ENCODE data around the gene PRIM2. TPM values are rescaled to one million over a fixed set of nuclear protein-coding genes. Genes with fewer than 3 reads are reported as not detected.
"Not testable (repeated sequence)": the region's sequence is repeated elsewhere in the genome, so short reads cannot be mapped to it uniquely, and the experiment has no call there.

The PRIM2 gene
- polyA plus RNA-seq, 6 donors from 2014 or later = 3.8 to 11.4 (median 8.8) TPM

GRCh38 chr6:57523221-57523620 is 205.8 kb downstream of the PRIM2 start:
- not testable (repeated sequence) for H3K27me3 Mint-ChIP-seq; H3K27ac Mint-ChIP-seq; ATAC-seq (ENCODE audit: low read depth in 2 of 2); DNase-seq; H3K4me1 Mint-ChIP-seq; H3K4me3 Mint-ChIP-seq; H3K9me3 Mint-ChIP-seq; H3K36me3 Mint-ChIP-seq

- ATAC-seq (ENCODE audit: low read depth in 2 of 2); H3K36me3 Mint-ChIP-seq: not testable (repeated sequence)
Observed at GRCh38 chr6:57529755-57530154, 212.3 kb downstream of the PRIM2 start.

GRCh38 chr6:57532660-57533059 is 215.2 kb downstream of the PRIM2 start:
- H3K9me3 Mint-ChIP-seq; H3K27me3 Mint-ChIP-seq; DNase-seq; H3K4me3 Mint-ChIP-seq; ATAC-seq (ENCODE audit: low read depth in 2 of 2); H3K4me1 Mint-ChIP-seq; H3K27ac Mint-ChIP-seq; H3K36me3 Mint-ChIP-seq: not testable (repeated sequence)

More at GRCh38 chr6:57529755-57530154, 212.3 kb downstream of the PRIM2 start:
- H3K27ac Mint-ChIP-seq, DNase-seq, H3K4me1 Mint-ChIP-seq, H3K9me3 Mint-ChIP-seq, H3K27me3 Mint-ChIP-seq, H3K4me3 Mint-ChIP-seq: not testable (repeated sequence)

- not testable (repeated sequence) for ATAC-seq (ENCODE audit: low read depth in 2 of 2); H3K27ac Mint-ChIP-seq; H3K36me3 Mint-ChIP-seq; DNase-seq; H3K4me1 Mint-ChIP-seq; H3K9me3 Mint-ChIP-seq; H3K27me3 Mint-ChIP-seq; H3K4me3 Mint-ChIP-seq
Observed at GRCh38 chr6:57535121-57535520, 217.7 kb downstream of the PRIM2 start.

GRCh38 chr6:57535994-57536393 is 218.6 kb downstream of the PRIM2 start:
- peak overlapping the region in 1 of 6 donors; percentile 10 for H3K27ac Mint-ChIP-seq
- not testable (repeated sequence) for ATAC-seq (ENCODE audit: low read depth in 2 of 2); H3K36me3 Mint-ChIP-seq; H3K4me1 Mint-ChIP-seq; DNase-seq; H3K4me3 Mint-ChIP-seq; H3K27me3 Mint-ChIP-seq; H3K9me3 Mint-ChIP-seq

GRCh38 chr6:57537916-57538315 is 220.5 kb downstream of the PRIM2 start:
- not testable (repeated sequence) for H3K4me1 Mint-ChIP-seq; DNase-seq; H3K27ac Mint-ChIP-seq; H3K36me3 Mint-ChIP-seq; H3K27me3 Mint-ChIP-seq; H3K4me3 Mint-ChIP-seq; ATAC-seq (ENCODE audit: low read depth in 2 of 2); H3K9me3 Mint-ChIP-seq

GRCh38 chr6:57551961-57552360 is 234.5 kb downstream of the PRIM2 start:
- H3K27me3 Mint-ChIP-seq; H3K9me3 Mint-ChIP-seq; H3K4me3 Mint-ChIP-seq; ATAC-seq (ENCODE audit: low read depth in 2 of 2); DNase-seq; H3K4me1 Mint-ChIP-seq; H3K27ac Mint-ChIP-seq; H3K36me3 Mint-ChIP-seq: not testable (repeated sequence)

- not testable (repeated sequence) for H3K9me3 Mint-ChIP-seq; H3K27me3 Mint-ChIP-seq; H3K4me1 Mint-ChIP-seq; ATAC-seq (ENCODE audit: low read depth in 2 of 2); H3K4me3 Mint-ChIP-seq; H3K27ac Mint-ChIP-seq; DNase-seq; H3K36me3 Mint-ChIP-seq
Observed at GRCh38 chr6:57557855-57558254, 240.4 kb downstream of the PRIM2 start.

- not testable (repeated sequence) for H3K4me1 Mint-ChIP-seq; H3K4me3 Mint-ChIP-seq; DNase-seq; H3K9me3 Mint-ChIP-seq; ATAC-seq (ENCODE audit: low read depth in 2 of 2); H3K36me3 Mint-ChIP-seq; H3K27me3 Mint-ChIP-seq; H3K27ac Mint-ChIP-seq
Observed at GRCh38 chr6:57559170-57559569, 241.7 kb downstream of the PRIM2 start.

- not testable (repeated sequence) for ATAC-seq (ENCODE audit: low read depth in 2 of 2); H3K36me3 Mint-ChIP-seq; H3K27ac Mint-ChIP-seq; DNase-seq; H3K4me3 Mint-ChIP-seq; H3K27me3 Mint-ChIP-seq; H3K4me1 Mint-ChIP-seq; H3K9me3 Mint-ChIP-seq
Observed at GRCh38 chr6:57562233-57562632, 244.8 kb downstream of the PRIM2 start.

- not testable (repeated sequence) for ATAC-seq (ENCODE audit: low read depth in 2 of 2); H3K4me1 Mint-ChIP-seq; DNase-seq; H3K27me3 Mint-ChIP-seq; H3K27ac Mint-ChIP-seq; H3K9me3 Mint-ChIP-seq; H3K36me3 Mint-ChIP-seq; H3K4me3 Mint-ChIP-seq
Observed at GRCh38 chr6:57572119-57572518, 254.7 kb downstream of the PRIM2 start.

GRCh38 chr6:57572844-57573243 is 255.4 kb downstream of the PRIM2 start:
- H3K4me1 Mint-ChIP-seq; ATAC-seq (ENCODE audit: low read depth in 2 of 2); H3K27me3 Mint-ChIP-seq; DNase-seq; H3K9me3 Mint-ChIP-seq; H3K36me3 Mint-ChIP-seq; H3K4me3 Mint-ChIP-seq: not testable (repeated sequence)
- H3K27ac Mint-ChIP-seq = peak overlapping the region in 1 of 6 donors; percentile 45

GRCh38 chr6:57577023-57577422 is 259.6 kb downstream of the PRIM2 start:
- ATAC-seq (ENCODE audit: low read depth in 2 of 2); H3K4me1 Mint-ChIP-seq; H3K4me3 Mint-ChIP-seq; H3K27me3 Mint-ChIP-seq; H3K27ac Mint-ChIP-seq; H3K9me3 Mint-ChIP-seq; H3K36me3 Mint-ChIP-seq; DNase-seq: not testable (repeated sequence)

- not testable (repeated sequence) for DNase-seq; H3K27me3 Mint-ChIP-seq; H3K9me3 Mint-ChIP-seq; H3K4me3 Mint-ChIP-seq; H3K36me3 Mint-ChIP-seq; H3K27ac Mint-ChIP-seq; ATAC-seq (ENCODE audit: low read depth in 2 of 2); H3K4me1 Mint-ChIP-seq
Observed at GRCh38 chr6:57579489-57579888, 262.1 kb downstream of the PRIM2 start.

GRCh38 chr6:57581586-57581985 is 264.2 kb downstream of the PRIM2 start:
- not testable (repeated sequence) for H3K4me3 Mint-ChIP-seq; H3K4me1 Mint-ChIP-seq; H3K27me3 Mint-ChIP-seq; H3K9me3 Mint-ChIP-seq; DNase-seq; H3K27ac Mint-ChIP-seq; ATAC-seq (ENCODE audit: low read depth in 2 of 2); H3K36me3 Mint-ChIP-seq
